ENCODE results near the gene RAB44. TPM values are rescaled to one million over a fixed set of nuclear protein-coding genes. Genes with fewer than 3 reads are reported as not detected.

Gene RAB44
- total and polyA plus RNA-seq, 2 donors (not counting 1 experiment from before 2014, with no cell fraction given) = 0.15 to 0.16 TPM

DNA sequence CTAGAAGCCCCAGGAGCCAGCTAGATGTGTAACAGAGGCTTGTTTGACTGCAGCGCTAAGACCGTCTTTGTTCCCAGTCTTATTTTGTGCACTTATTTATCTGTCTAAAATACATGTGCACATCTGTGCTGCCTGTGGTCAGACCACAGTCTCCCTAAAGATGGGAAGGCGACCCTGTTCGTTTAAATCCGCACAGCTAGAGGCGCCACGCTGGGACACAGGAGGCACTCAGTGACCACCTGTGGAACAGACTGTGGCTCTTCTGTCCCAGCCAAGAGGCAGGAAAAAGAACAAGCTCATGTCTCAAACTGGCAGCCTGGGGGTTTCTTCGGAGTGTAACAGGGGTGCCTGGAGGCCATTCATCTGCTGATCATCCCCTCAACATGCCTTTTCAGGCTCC is 74.8 kb downstream of the RAB44 start:
- ChIA-PET POLR2A (no interaction called here), CTCF (interaction anchor here (0.6 to 2.6 kb wide), 4 partner anchors 10 to 88 kb away, joined by 3 to 12 read pairs (median 7); no protein-coding TSS in a partner anchor)
- Histone ChIP-seq H3K36me3 (replicated peaks in 1 of 2; ENCODE audit: control extremely low read depth in 1 of 2, control insufficient read depth in 1 of 2, extremely low read depth in 1 of 2, insufficient read depth in 2 of 2, low read length in 1 of 2) (no peaks in the 10 kb centered on the region), H2AFZ (ENCODE audit: insufficient read depth, low read depth, low read length, poor library complexity, severe bottlenecking) (no peak overlapping the region), H3K27me3 (replicated peaks in 1 of 4; ENCODE audit: control extremely low read depth in 1 of 4, control insufficient read depth in 3 of 4, insufficient read depth in 4 of 4, low read length in 3 of 4) (peaks cover 0 to 9% (median under 1%) of the 10 kb centered on the region in 4 experiments), H3K9me3 (ENCODE audit: control extremely low read depth in 1 of 3, control insufficient read depth in 2 of 3, insufficient read depth in 1 of 3, low read length in 2 of 3) (no peaks in the 10 kb centered on the region), H3K27ac (ENCODE audit: low read length in 2 of 2) (no peak overlapping the region), H3K79me2 (ENCODE audit: control insufficient read depth, insufficient read depth, low read length) (no peaks in the 10 kb centered on the region), H3K4me3 (ENCODE audit: control extremely low read depth in 1 of 5, extremely low read depth in 1 of 5, insufficient read depth in 1 of 5, low read depth in 2 of 5, low read length in 4 of 5) (no peak overlapping the region), H3K9ac (ENCODE audit: low read length) (no peak overlapping the region), H4K20me1 (ENCODE audit: control insufficient read depth, insufficient read depth, low read length, poor library complexity, severe bottlenecking) (no peaks in the 10 kb centered on the region), H3K4me1 (ENCODE audit: control insufficient read depth in 2 of 2, insufficient read depth in 2 of 2, low read length in 2 of 2) (peaks cover 25 to 27% of the 10 kb centered on the region in 2 donors), H3K4me2 (replicated peaks; ENCODE audit: low read depth, low read length, poor library complexity, severe bottlenecking) (no peak overlapping the region)
- DNase-seq (no peak), ATAC-seq (ENCODE audit: low read depth) (no peak)
- intact Hi-C loops (cut with micrococcal nuclease) = no loop called here
- H3K4me1 Mint-ChIP-seq = peaks cover 24% of the 10 kb centered on the region
- no peaks in the 10 kb centered on the region for H3K9me3 Mint-ChIP-seq (ENCODE audit: insufficient read depth)
- 25% methylated on average over 6 of the region's 8 CpGs for WGBS (ENCODE audit: insufficient coverage)
- no peak overlapping the region for H3K4me3 Mint-ChIP-seq
- TF ChIP-seq EZH2 (IDR thresholded peaks at IDR 0.05; ENCODE audit: borderline replicate concordance, insufficient read depth, low read depth, low read length, poor library complexity, severe bottlenecking) = no peak
- TF ChIP-seq CTCF (IDR thresholded peaks at IDR 0.05) = no peak
- peaks cover 24% of the 10 kb centered on the region for H3K27me3 Mint-ChIP-seq
- no peak overlapping the region for H3K27ac Mint-ChIP-seq

DNA sequence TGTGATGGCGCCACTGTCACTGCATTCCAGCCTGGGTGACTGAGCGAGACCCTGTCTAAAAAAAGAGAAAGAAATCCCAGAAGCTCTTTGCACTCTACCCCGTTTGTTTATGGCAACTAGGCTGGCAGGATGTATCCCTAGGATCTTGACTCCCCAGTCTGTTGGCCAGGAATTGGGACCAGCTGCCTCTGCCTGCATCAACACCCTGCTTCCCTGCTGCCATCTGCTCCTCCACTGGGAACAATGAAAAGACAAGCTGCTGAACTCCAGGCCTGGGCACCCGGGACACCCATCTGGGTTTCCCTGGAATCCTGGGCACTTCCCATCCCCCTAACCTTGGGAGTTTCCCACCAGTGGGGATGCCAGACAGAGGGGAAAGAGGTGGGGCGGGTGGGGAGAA is 76.7 kb downstream of the RAB44 start:
- DNase-seq (no peak), ATAC-seq (ENCODE audit: low read depth) (no peak)
- Histone ChIP-seq H4K20me1 (ENCODE audit: control insufficient read depth, insufficient read depth, low read length, poor library complexity, severe bottlenecking) (no peaks in the 10 kb centered on the region), H3K27me3 (replicated peaks in 1 of 4; ENCODE audit: control extremely low read depth in 1 of 4, control insufficient read depth in 3 of 4, insufficient read depth in 4 of 4, low read length in 3 of 4) (peaks cover 0 to 9% (median 0%) of the 10 kb centered on the region in 4 experiments), H3K79me2 (ENCODE audit: control insufficient read depth, insufficient read depth, low read length) (no peaks in the 10 kb centered on the region), H2AFZ (ENCODE audit: insufficient read depth, low read depth, low read length, poor library complexity, severe bottlenecking) (no peak overlapping the region), H3K27ac (ENCODE audit: low read length in 2 of 2) (no peak overlapping the region), H3K9me3 (ENCODE audit: control extremely low read depth in 1 of 3, control insufficient read depth in 2 of 3, insufficient read depth in 1 of 3, low read length in 2 of 3) (no peaks in the 10 kb centered on the region), H3K4me3 (ENCODE audit: control extremely low read depth in 1 of 5, extremely low read depth in 1 of 5, insufficient read depth in 1 of 5, low read depth in 2 of 5, low read length in 4 of 5) (no peak overlapping the region), H3K4me2 (replicated peaks; ENCODE audit: low read depth, low read length, poor library complexity, severe bottlenecking) (no peak overlapping the region), H3K36me3 (replicated peaks in 1 of 2; ENCODE audit: control extremely low read depth in 1 of 2, control insufficient read depth in 1 of 2, extremely low read depth in 1 of 2, insufficient read depth in 2 of 2, low read length in 1 of 2) (no peaks in the 10 kb centered on the region), H3K9ac (ENCODE audit: low read length) (no peak overlapping the region), H3K4me1 (ENCODE audit: control insufficient read depth in 2 of 2, insufficient read depth in 2 of 2, low read length in 2 of 2) (peaks cover 8% of the 10 kb centered on the region in 2 donors)
- no peaks in the 10 kb centered on the region for H3K9me3 Mint-ChIP-seq (ENCODE audit: insufficient read depth)
- H3K4me1 Mint-ChIP-seq = peaks cover 16% of the 10 kb centered on the region
- TF ChIP-seq EZH2 (IDR thresholded peaks at IDR 0.05; ENCODE audit: borderline replicate concordance, insufficient read depth, low read depth, low read length, poor library complexity, severe bottlenecking) (no peak), CTCF (IDR thresholded peaks at IDR 0.05) (no peak)
- 91% methylated on average over 3 of the region's 5 CpGs for WGBS (ENCODE audit: insufficient coverage)
- H3K4me3 Mint-ChIP-seq = no peak overlapping the region
- intact Hi-C loops (cut with micrococcal nuclease) = no loop called here
- H3K27me3 Mint-ChIP-seq = peaks cover 24% of the 10 kb centered on the region
- ChIA-PET CTCF (interaction anchor here (0.8 to 2.0 kb wide), 4 partner anchors 8 to 159 kb away, joined by 3 to 6 read pairs (median 3); no protein-coding TSS in a partner anchor), POLR2A (no interaction called here)
- H3K27ac Mint-ChIP-seq = no peak overlapping the region
